Measurements from ENCODE around the gene SLC5A6.

Gene SLC5A6

GRCh38 chr2:27170581-27171337 lies 41.3 kb downstream of the SLC5A6 start:
- DNase-seq: no peak

GRCh38 chr2:27164960-27165763 lies 46.9 kb downstream of the SLC5A6 start:
- no peak for DNase-seq

GRCh38 chr2:27162151-27163121 lies 49.6 kb downstream of the SLC5A6 start:
- no peak for DNase-seq

GRCh38 chr2:27160191-27160590 lies 51.9 kb downstream of the SLC5A6 start:
- DNase-seq: no peak

- no peak for DNase-seq
Observed at GRCh38 chr2:27159271-27159670, 52.8 kb downstream of the SLC5A6 start.

GRCh38 chr2:27158468-27158867 lies 53.6 kb downstream of the SLC5A6 start:
- no peak for DNase-seq

GRCh38 chr2:27155069-27155520 lies 57.0 kb downstream of the SLC5A6 start:
- DNase-seq: no peak

- no peak for DNase-seq
Observed at GRCh38 chr2:27154488-27154887, 57.6 kb downstream of the SLC5A6 start.

- no peak for DNase-seq
Observed at GRCh38 chr2:27152796-27153464, 59.1 kb downstream of the SLC5A6 start.

- DNase-seq: no peak
Observed at GRCh38 chr2:27152102-27152795, 59.8 kb downstream of the SLC5A6 start.

GRCh38 chr2:27150639-27151230 lies 61.3 kb downstream of the SLC5A6 start:
- DNase-seq: no peak
